SJCRH30 (cell line): ENCODE measurements around the gene KLF6. TPM values are rescaled to one million over a fixed set of nuclear protein-coding genes. Genes with fewer than 3 reads are reported as not detected.

Experiments used
- DNase-seq, 2 experiments: peaks; one replicate each; pipeline ENCODE4 v3.0.0-alpha.2; 2015 to 2020
- H3K27ac ChIP-seq: fragments of 250-450 bp; sonication (Bioruptor Pico); 2 replicates; pipeline ENCODE4 v1.5.1; 2020; ENCODE audit warnings: mild to moderate bottlenecking, moderate library complexity
- H3K27me3 ChIP-seq: fragments of 250-450 bp; sonication (Bioruptor Pico); 2 replicates; pipeline ENCODE4 v1.5.1; 2020; ENCODE audit warnings: mild to moderate bottlenecking, moderate library complexity
- H3K36me3 ChIP-seq: fragments of 250-450 bp; sonication (Bioruptor Pico); 2 replicates; pipeline ENCODE4 v1.5.1; 2020; ENCODE audit warnings: mild to moderate bottlenecking, moderate library complexity
- H3K4me1 ChIP-seq: fragments of 250-450 bp; sonication (Bioruptor Pico); 2 replicates; pipeline ENCODE4 v1.5.1; 2020; ENCODE audit warnings: mild to moderate bottlenecking, moderate library complexity
- H3K4me3 ChIP-seq: fragments of 250-450 bp; sonication (Bioruptor Pico); 2 replicates; pipeline ENCODE4 v1.5.1; 2020; ENCODE audit warnings: mild to moderate bottlenecking, moderate library complexity
- H3K9me3 ChIP-seq: fragments of 250-450 bp; sonication (Bioruptor Pico); replicated peaks from 2 replicates; pipeline ENCODE4 v1.5.1; 2020; ENCODE audit warnings: mild to moderate bottlenecking, moderate library complexity
- total RNA-seq: library from RNA; depleted of rRNA; stranded (reverse); fragments of >200 nt; shearing (Covaris generic); gene quantifications from 2 replicates; pipeline ENCODE4 v1.2.3, GENCODE V29; 2014

Gene KLF6
- total RNA-seq, 1 experiment from 2014 or later: 8.1 TPM

DNA sequence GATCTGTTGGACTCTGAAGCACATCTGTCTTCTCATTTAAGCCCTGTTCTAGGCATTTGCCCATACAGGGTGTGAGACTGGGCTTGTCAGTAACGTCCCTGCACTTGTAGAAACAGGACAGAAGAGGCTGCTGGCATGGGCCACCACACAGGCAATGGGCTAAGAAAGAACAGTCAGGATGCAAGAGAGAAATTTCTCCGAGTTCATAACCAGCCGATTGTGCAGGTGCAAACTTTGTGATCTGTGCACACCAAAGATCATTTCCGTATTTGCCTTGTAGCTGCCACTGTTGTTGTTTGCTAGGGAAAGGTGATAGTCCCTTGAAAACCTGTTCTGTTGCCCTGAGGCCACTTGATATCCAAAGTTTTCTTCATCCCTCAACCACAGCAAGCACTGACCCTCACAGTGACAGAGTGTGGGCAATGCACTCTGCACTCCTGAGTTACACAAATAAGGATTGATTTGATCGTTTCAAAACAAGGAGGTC lies 20.3 kb downstream of the KLF6 start:
- Histone ChIP-seq H3K36me3 (no peaks in the 10 kb centered on the region), H3K27me3 (no peaks in the 10 kb centered on the region), H3K4me3 (no peak overlapping the region), H3K4me1 (no peaks in the 10 kb centered on the region), H3K9me3 (no peaks in the 10 kb centered on the region), H3K27ac (no peak overlapping the region)
- DNase-seq: no peak

DNA sequence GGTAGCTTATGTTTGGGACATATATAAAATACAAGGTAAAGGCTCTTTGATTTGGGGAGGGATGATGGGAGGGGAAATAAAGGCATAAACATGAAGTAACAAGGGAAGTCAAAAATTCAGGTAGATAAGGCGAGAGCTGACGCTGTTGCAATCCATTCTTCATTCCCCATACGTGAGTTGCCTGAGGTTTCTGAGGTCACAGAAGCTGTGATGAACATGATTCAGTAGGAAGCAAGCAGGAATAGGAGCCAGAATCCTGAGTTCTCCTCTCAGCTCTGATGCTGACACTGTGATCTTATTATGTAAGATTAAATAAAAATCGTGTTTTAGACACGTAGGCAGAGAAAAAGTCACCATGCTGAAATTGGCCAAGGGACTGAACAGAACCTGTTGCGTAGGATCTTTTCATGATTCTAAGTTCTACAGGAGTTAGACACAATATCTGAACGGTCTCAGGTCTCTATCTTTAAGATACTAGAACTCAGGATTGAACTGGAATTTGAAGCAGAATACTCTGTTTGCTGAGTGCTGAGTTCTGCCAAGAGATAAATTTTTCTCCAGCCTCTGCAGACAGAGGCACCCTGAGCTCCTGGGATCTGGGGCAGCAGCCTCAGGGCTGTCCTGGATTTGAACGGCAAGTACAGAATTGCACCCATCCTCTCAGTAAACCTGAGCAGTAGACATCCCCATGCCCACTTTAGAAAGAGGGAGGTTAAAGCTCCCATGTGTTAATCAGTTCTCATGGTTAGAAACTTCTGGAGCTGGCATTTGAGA lies 21.0 kb downstream of the KLF6 start:
- no peak for DNase-seq

DNA sequence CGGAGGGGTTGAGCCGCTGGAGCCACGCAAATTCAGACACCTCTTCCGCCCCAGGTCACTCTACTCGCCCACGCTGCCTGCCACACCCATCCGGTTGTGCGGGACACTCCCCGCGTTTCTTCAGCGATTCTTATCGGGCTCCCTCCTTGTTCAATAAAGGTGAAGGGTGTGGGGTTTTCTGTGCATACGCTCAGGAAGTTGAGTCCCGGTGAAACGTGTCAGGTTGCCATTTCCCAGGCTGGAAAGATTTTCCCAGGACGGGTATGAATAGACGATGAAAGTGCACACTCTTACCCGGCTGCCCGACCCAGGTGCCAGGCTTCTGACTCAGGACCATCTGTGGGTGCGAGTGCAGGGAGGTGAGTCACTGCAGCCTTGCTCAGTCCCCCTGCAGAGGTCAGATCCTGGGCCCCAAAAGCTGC lies 22.0 kb downstream of the KLF6 start:
- Histone ChIP-seq H3K9me3 (no peaks in the 10 kb centered on the region), H3K36me3 (no peaks in the 10 kb centered on the region), H3K27me3 (no peaks in the 10 kb centered on the region), H3K4me3 (no peak overlapping the region), H3K4me1 (no peaks in the 10 kb centered on the region), H3K27ac (no peak overlapping the region)
- no peak for DNase-seq

More for the DNA sequence above, 21.0 kb downstream of the KLF6 start:
- Histone ChIP-seq H3K27ac (no peak overlapping the region), H3K27me3 (no peaks in the 10 kb centered on the region), H3K9me3 (no peaks in the 10 kb centered on the region), H3K4me3 (no peak overlapping the region), H3K36me3 (no peaks in the 10 kb centered on the region), H3K4me1 (no peaks in the 10 kb centered on the region)

DNA sequence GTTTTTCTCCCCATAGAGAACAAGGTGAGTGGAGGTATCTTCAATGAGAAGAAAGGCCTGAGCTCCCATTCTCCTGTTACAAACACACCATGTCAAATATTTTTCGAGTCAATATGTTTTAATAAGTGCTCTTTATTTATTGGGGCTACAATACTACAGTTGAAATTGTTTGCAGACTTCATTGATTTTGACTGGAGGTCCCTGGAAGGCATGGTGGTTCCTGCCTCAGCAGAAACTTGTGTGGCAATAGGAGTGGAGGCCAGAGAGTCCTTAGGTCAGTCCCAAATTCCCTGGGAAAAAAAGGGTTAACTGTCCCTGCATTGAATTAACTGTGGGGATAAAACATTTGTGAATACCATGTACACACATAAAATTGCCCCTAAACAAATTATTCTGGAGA lies 22.7 kb downstream of the KLF6 start:
- H3K36me3 ChIP-seq: no peaks in the 10 kb centered on the region
- no peaks in the 10 kb centered on the region for H3K27me3 ChIP-seq
- H3K4me3 ChIP-seq: no peak overlapping the region
- no peak overlapping the region for H3K27ac ChIP-seq
- DNase-seq: no peak
- H3K9me3 ChIP-seq: no peaks in the 10 kb centered on the region
- no peaks in the 10 kb centered on the region for H3K4me1 ChIP-seq

DNA sequence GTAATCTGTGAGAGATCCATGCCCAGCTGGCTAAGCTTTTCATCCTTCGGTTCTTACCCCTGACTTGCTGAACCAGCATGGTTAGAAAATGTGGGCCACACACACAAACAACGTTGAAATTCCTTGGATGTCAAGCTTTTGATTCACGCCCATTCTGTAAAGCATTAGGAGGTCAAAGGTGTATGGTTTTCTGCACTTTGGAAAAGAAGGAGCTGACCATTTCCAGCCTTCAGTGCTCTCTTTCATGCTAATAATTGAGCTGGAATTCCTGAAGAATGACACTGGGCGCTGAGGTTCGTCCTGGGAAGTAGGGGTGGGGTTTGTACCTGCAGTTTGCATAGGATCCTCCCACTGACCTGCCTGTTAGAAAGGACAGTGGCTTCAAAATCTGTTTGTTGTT lies 23.1 kb downstream of the KLF6 start:
- Histone ChIP-seq H3K4me3 (no peak overlapping the region), H3K27me3 (no peaks in the 10 kb centered on the region), H3K9me3 (no peaks in the 10 kb centered on the region), H3K36me3 (no peaks in the 10 kb centered on the region), H3K4me1 (no peaks in the 10 kb centered on the region), H3K27ac (no peak overlapping the region)
- DNase-seq: no peak

DNA sequence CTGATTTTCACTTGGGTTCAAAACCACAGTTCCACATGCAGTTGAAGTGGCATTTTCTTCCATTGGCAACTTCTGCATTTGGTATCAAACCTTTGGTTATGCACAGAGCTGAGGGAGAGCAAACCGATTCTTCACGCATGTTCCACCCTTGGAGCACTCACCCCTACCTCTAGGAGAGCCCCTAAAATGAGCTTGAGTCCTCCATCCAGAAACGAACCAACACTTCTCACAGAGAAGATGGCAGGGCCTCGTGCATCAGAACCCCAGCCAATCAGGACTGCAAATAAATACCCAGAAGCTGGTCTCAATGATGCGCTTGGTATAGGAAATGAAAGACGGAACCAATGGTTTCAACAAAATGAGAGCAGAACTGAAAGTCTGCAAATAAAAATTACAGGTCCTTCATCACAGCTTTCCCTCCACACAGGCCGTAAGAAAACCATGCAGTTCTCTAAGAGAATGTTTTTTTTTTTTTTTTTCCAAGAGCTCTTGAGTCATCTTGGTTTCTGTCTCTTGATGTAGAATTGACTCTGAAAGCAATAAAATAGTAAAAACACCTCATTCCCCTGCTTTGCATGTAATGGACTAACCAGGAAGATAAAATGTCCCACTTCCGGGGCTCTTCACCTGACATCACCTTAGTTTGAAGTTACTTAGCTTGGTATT lies 23.9 kb downstream of the KLF6 start:
- H3K9me3 ChIP-seq: no peaks in the 10 kb centered on the region
- H3K27me3 ChIP-seq: no peaks in the 10 kb centered on the region
- no peak overlapping the region for H3K27ac ChIP-seq
- H3K36me3 ChIP-seq: no peaks in the 10 kb centered on the region
- H3K4me1 ChIP-seq: no peaks in the 10 kb centered on the region
- no peak for DNase-seq
- no peak overlapping the region for H3K4me3 ChIP-seq

DNA sequence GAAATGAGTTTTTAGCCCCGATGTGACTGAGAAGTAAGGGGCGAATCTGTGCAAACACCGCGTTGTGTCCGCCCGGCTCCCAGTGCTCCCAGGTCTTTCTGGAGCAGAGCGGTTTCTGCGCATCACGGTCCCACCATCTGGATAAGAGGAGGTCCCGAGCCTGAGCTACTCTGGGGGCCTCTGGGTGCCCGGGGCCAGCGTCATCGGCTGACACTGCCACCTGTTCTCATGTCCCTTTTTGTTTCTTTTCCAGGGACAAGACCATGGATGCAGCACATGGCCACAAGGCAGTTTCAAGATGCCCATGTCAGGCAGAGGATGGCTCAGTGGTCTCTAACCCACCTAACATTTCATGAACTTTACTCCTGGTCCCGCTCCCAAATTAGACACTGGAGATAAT lies 24.9 kb downstream of the KLF6 start:
- Histone ChIP-seq H3K4me1 (no peaks in the 10 kb centered on the region), H3K27me3 (no peaks in the 10 kb centered on the region), H3K9me3 (no peaks in the 10 kb centered on the region), H3K4me3 (no peak overlapping the region), H3K36me3 (no peaks in the 10 kb centered on the region), H3K27ac (no peak overlapping the region)
- no peak for DNase-seq

DNA sequence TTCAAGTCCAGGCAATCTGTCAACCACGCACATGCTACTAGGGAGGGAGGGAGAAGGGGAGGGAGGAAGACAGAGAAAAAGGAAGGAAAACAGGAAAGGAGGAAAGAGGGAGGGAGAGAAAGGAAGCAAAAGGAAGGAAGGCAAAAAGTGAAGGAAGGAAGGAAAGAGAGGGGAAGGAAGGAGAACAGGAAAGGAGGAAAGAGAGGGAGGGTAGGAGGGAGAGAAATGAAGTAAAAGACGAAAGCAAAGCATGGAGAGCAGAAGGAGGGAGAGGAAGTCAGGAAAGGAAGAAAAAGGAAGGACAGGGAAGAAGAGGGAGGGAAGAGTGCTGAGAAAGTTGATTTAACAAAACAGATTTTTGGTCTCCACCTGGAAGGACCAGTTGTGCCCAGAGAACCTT lies 25.6 kb downstream of the KLF6 start:
- Histone ChIP-seq H3K27me3 (no peaks in the 10 kb centered on the region), H3K36me3 (no peaks in the 10 kb centered on the region), H3K4me1 (no peaks in the 10 kb centered on the region), H3K4me3 (no peak overlapping the region), H3K27ac (no peak overlapping the region), H3K9me3 (no peaks in the 10 kb centered on the region)
- DNase-seq: no peak

DNA sequence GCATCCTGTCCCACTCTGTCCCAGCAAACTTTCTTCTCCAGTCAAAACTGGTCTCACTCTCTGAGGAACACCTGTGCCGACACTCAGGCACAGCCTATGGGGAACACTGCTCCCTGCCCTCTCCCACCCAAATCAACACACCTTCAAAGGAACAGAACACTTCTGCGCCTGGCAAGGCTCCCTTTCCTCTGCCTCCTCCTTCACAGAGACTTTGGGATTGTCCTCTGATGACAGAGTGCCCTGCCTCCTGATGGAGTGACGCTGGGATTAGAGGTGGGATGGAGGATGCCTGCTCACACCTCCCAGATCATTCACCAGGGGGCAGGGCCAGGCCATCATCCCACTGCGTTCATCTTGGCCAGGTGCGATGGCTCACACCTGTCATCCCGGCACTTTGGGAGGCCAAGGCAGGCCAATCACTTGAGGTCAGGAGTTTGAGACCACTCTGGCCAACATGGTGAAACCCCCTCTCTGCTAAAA lies 26.5 kb downstream of the KLF6 start:
- Histone ChIP-seq H3K27ac (no peak overlapping the region), H3K9me3 (no peaks in the 10 kb centered on the region), H3K27me3 (no peaks in the 10 kb centered on the region), H3K4me1 (no peaks in the 10 kb centered on the region), H3K36me3 (no peaks in the 10 kb centered on the region), H3K4me3 (no peak overlapping the region)
- DNase-seq: no peak

DNA sequence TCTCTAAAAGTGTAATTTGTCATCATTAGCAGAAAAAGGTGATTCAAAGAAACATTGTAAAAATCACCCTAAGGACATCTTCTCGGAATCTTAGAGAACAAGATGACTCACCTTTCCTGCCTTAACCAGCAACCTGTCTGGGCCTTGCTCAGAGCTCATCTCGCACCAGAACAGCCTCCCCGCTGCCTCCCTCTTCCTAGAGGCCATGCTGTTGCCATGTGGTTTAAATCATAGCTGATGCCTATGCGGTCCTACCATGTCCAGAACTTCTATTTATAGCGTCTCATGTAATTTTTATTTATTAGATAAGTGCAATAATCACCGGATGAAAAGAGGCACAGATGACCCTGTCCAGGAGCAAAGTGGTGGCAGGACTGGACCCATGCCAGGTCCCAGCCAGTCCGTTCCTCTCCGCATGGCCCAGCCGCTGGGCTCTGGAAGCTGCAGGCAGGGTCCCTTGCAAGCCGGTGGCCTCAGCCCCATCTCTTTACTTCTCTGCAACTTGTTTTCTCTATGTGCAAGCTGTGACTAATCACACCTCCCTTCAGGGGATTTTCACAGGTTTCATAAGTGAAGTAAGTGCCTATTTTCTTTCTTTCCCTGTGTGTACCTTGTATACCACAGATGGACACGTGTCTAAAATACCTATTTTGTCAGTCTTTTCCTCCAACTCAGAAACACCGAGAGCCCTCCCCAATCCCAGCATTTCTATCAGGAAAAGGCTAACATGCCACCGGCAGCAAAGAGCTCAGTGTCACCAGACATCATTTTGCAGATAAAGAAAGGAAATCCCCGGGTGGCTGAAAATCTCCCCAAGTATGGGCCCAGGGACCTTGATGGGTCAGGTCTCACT lies 27.1 kb downstream of the KLF6 start:
- H3K4me1 ChIP-seq: no peaks in the 10 kb centered on the region
- no peaks in the 10 kb centered on the region for H3K9me3 ChIP-seq
- H3K4me3 ChIP-seq: no peak overlapping the region
- H3K36me3 ChIP-seq: no peaks in the 10 kb centered on the region
- no peak overlapping the region for H3K27ac ChIP-seq
- DNase-seq: no peak
- H3K27me3 ChIP-seq: no peaks in the 10 kb centered on the region

DNA sequence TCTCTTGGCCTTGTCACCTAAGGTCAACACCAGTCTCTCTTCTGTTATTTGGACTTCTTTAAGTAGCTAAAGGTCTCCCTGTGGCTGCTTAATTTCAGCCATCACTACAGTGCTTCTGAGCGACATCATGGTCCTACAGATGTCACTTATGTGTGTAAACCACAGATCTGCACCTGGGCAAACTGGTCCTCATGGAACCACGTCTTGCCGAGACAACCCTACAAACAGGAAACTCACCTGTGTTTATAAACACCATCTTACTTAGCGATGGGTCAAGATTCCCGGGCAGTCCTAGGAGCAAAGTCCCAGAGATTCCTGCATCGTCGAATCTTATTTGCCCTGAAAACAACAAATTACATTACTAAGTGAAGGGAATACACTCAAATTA lies 27.8 kb downstream of the KLF6 start:
- Histone ChIP-seq H3K27me3 (no peaks in the 10 kb centered on the region), H3K36me3 (no peaks in the 10 kb centered on the region), H3K4me1 (no peaks in the 10 kb centered on the region), H3K9me3 (no peaks in the 10 kb centered on the region), H3K27ac (no peak overlapping the region), H3K4me3 (no peak overlapping the region)
- no peak for DNase-seq

DNA sequence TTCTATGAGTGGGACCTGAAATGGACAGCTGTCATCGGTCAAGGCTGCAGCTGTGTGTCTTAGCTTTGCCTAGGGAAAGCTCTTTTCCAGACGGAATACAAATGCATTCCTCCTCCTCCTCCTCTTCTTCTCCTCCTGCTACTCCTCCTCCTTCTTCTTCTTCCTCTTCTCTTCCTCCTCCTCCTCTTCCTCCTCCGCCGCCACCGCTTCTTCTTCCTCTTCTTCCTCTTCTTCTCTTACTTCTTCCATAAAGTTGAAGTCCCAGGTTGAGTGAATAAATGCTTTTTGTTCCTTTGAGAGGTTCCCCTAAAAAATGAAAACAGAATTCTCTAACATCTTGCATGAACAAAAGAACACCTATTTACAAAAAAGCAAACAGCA lies 28.7 kb downstream of the KLF6 start:
- H3K4me3 ChIP-seq: no peak overlapping the region
- no peaks in the 10 kb centered on the region for H3K4me1 ChIP-seq
- H3K27me3 ChIP-seq: no peaks in the 10 kb centered on the region
- H3K36me3 ChIP-seq: no peaks in the 10 kb centered on the region
- no peak for DNase-seq
- no peak overlapping the region for H3K27ac ChIP-seq
- H3K9me3 ChIP-seq: no peaks in the 10 kb centered on the region

DNA sequence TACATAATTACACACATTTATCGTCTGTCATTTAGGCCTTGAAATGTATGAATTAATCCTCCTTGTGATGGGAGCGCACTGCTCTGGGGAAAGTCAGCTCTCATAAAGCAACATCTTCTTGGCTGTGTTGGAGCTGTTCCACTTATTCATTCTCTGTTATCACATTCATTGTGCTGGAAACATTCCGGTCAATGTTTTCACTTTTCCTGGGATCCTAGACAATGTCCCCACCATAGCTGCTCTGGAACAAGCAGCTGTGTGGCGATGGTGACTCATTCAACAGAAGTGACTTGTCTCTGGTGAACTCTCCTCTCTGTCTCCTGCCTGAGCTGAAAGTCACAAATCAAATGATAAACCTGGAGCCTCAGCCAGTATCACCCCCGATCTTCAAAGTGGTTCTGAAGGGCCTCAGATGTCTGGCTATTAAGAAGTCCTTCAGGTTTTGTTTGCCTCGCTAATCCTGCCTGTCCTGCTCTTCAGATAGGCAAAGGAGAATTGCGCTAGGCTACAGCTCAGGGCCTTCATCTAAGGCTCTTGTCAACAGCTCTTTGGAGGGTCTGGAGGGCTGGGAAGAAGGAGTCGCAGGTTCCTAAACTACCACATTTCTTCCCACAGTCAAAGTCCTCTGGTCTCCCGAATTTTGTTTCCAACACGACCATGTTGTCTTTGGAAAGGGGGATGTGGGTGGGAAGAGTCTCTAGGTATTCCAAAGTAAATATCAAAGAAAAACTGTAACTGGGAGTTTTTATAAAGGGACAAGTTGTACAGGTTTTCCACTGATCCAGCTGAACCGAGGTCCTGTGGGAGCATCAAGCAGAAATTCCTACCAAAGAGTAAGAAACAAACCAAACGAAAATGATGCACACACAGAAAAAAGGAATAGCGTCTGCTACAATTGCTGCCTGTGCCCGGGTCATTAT lies 29.3 kb downstream of the KLF6 start:
- Histone ChIP-seq H3K4me3 (no peak overlapping the region), H3K27ac (no peak overlapping the region), H3K4me1 (no peaks in the 10 kb centered on the region), H3K36me3 (no peaks in the 10 kb centered on the region), H3K9me3 (no peaks in the 10 kb centered on the region), H3K27me3 (no peaks in the 10 kb centered on the region)
- peak in 1 of 2 experiments; percentile 17 for DNase-seq

DNA sequence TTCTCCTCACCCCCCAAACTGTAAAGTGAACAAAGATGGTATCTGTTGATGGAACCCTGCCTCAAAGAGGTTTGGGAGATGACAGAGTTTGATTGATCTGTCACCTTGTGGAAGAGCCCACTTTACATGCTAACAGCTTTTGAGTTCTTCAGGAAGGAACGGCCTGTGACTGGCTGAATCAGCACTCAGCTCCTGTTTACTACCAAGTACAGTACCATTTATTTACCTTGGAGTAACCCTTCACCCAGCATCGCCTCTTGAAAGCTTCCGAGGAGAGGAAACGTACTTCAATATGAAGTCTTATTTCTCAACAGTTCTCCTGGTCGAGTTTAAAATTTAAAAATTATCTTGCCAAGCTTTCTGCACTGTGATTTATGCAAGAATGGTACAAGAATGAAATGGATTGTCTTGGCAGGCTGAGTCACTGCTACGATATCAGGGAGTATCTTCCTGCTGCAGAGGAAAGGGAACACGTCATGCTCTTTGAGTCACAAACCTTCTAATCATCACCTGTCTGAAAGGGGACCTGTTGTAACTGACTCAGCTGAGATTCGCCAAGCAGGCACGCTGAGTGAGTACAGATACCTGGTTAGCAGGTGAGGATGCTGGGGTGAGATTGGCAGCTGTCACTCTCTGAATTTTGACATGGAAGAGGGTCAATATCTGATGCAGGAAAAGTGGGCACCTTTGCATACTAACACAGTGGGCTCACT lies 30.1 kb downstream of the KLF6 start:
- H3K27me3 ChIP-seq: no peaks in the 10 kb centered on the region
- H3K9me3 ChIP-seq: no peaks in the 10 kb centered on the region
- peaks cover 4% of the 10 kb centered on the region for H3K4me1 ChIP-seq
- no peak for DNase-seq
- H3K4me3 ChIP-seq: no peak overlapping the region
- H3K27ac ChIP-seq: no peak overlapping the region
- H3K36me3 ChIP-seq: no peaks in the 10 kb centered on the region
